ENCODE results near the gene AKIRIN1.

GRCh38 chr1:38994196-38994595, 3.1 kb downstream of the AKIRIN1 start:
- TF ChIP-seq CTCF (IDR thresholded peaks at IDR 0.05; ENCODE audit: insufficient read depth, low read depth, low read length): no peak
- TF ChIP-seq EZH2 (IDR thresholded peaks at IDR 0.05; ENCODE audit: insufficient read depth, low read length): no peak
